HFFc6 (cell line): ENCODE data around the gene PRTFDC1. TPM values are rescaled to one million over a fixed set of nuclear protein-coding genes. Genes with fewer than 3 reads are reported as not detected.

Experiments
- DNase-seq: peaks from one replicate; pipeline ENCODE4 v3.0.0-alpha.2; 2018
- H3K27ac Mint-ChIP-seq: 2 replicates; pipeline ENCODE4 v1.8.0; 2020; ENCODE audit warnings: mild to moderate bottlenecking, mixed read lengths
- H3K27me3 Mint-ChIP-seq: 2 replicates; pipeline ENCODE4 v1.8.0; 2021; ENCODE audit warnings: mild to moderate bottlenecking, moderate library complexity, mixed read lengths; ENCODE audit not compliant: insufficient read depth
- H3K36me3 Mint-ChIP-seq: 2 replicates; pipeline ENCODE4 v1.8.0; 2021; ENCODE audit warnings: low read depth, mixed read lengths
- H3K4me1 Mint-ChIP-seq: 2 replicates; pipeline ENCODE4 v1.8.0; 2020; ENCODE audit warnings: low read depth, mixed read lengths
- H3K4me3 Mint-ChIP-seq: 2 replicates; pipeline ENCODE4 v1.8.0; 2020; ENCODE audit warnings: mild to moderate bottlenecking, moderate library complexity, mixed read lengths
- H3K9me3 Mint-ChIP-seq: 2 replicates; pipeline ENCODE4 v1.8.0; 2020; ENCODE audit warnings: mild to moderate bottlenecking, mixed read lengths
- CTCF ChIP-seq: fragments of 200-600 bp; sonication (generic); IDR thresholded peaks from 2 replicates; pipeline ENCODE4 v1.5.0; 2021; ENCODE audit warnings: antibody characterized with exemption, mild to moderate bottlenecking
- total RNA-seq, 6 experiments: library from RNA; stranded (reverse); fragmentation: NEBNext Ultra II Directional; extraction: Animal tissue kit (Norgen Biotek cat#: 25700); gene quantifications; 2 replicates in 1 of 6; 3 replicates in 5 of 6; pipeline ENCODE4 v1.2.3, GENCODE V29; 2021

The PRTFDC1 gene
- total RNA-seq, 6 experiments from 2014 or later, result 16.2 to 32.6 (median 29.0) TPM

DNA sequence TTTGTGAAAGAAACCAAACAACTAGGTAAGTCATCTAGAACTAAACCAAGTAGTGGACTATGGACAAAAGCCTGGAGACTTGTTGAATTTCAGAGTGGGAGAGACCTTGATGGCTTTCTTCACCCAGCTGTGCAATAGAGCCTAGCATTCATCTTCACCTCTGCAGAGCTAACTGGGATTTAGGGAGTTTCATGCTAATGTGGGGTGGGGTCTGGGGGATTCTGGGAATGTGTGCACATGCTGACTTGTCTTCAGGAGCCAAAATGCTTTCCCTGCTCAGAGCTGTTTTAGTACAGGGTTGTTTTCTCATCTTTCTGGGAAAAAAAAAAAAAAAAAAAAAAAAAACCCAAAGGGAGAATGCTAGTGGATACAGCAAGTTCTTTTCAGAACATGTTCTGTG, 147.4 kb downstream of the PRTFDC1 start:
- peaks cover 2% of the 10 kb centered on the region; the same call in 1 of the 2 replicates for H3K27me3 Mint-ChIP-seq
- H3K9me3 Mint-ChIP-seq, result no peaks in the 10 kb centered on the region
- no peaks in the 10 kb centered on the region for H3K36me3 Mint-ChIP-seq
- DNase-seq, result no peak
- no peak for TF ChIP-seq CTCF
- no peak overlapping the region for H3K27ac Mint-ChIP-seq
- no peaks in the 10 kb centered on the region; the same call in 1 of the 2 replicates for H3K4me1 Mint-ChIP-seq
- no peak overlapping the region for H3K4me3 Mint-ChIP-seq

- no peak overlapping the region for H3K4me3 Mint-ChIP-seq
- peaks cover 2% of the 10 kb centered on the region; the same call in 1 of the 2 replicates for H3K27me3 Mint-ChIP-seq
- H3K36me3 Mint-ChIP-seq, result no peaks in the 10 kb centered on the region
- TF ChIP-seq CTCF, result no peak
- no peak for DNase-seq
- H3K4me1 Mint-ChIP-seq, result no peaks in the 10 kb centered on the region; the same call in 1 of the 2 replicates
- H3K9me3 Mint-ChIP-seq, result no peaks in the 10 kb centered on the region
- no peak overlapping the region for H3K27ac Mint-ChIP-seq
These were observed 148.0 kb downstream of the PRTFDC1 start for GRCh38 chr10:24804392-24804791.

GRCh38 chr10:24802378-24802777, 150.0 kb downstream of the PRTFDC1 start:
- no peak for TF ChIP-seq CTCF
- Mint-ChIP-seq H3K27me3 (peaks cover 2% of the 10 kb centered on the region; the same call in 1 of the 2 replicates), H3K4me3 (no peak overlapping the region), H3K36me3 (no peaks in the 10 kb centered on the region), H3K4me1 (peaks cover 5% of the 10 kb centered on the region; the same call in 1 of the 2 replicates), H3K27ac (no peak overlapping the region), H3K9me3 (no peaks in the 10 kb centered on the region)
- no peak for DNase-seq

DNA sequence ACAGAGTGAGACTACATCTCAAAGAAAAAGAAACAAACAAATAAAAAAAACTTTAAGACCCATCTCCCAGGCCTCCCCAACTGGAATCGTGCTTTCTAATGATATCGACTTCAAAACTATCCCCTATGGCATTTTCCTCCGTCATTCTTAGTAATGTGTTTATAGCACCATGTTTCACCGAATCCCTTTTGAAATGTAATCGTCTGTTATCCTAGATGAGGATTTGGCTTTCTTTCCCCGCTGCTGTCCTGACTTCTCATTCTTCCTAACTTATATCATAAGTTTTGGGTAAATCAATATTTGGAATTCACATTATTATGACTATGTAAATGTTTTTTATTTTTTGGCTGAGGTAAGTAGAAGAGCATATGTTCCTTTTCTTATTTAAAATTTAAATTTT, 151.5 kb downstream of the PRTFDC1 start:
- Mint-ChIP-seq H3K9me3 (no peaks in the 10 kb centered on the region), H3K4me3 (no peak overlapping the region), H3K4me1 (peaks cover 5% of the 10 kb centered on the region; the same call in 1 of the 2 replicates), H3K27ac (no peak overlapping the region), H3K36me3 (no peaks in the 10 kb centered on the region), H3K27me3 (no peaks in the 10 kb centered on the region)
- no peak for DNase-seq
- TF ChIP-seq CTCF, result no peak

Other genes with a start within 250 kb of the PRTFDC1 start
- 10 to 100 TPM; 71.4 to 94.1 (median 82.1) TPM for gene ARHGAP21, start 228.7 kb downstream of the PRTFDC1 start, total RNA-seq
- gene ENKUR, start 63.6 kb upstream of the PRTFDC1 start, total RNA-seq, result under 1 TPM in 5 of 6 experiments, not detected in 1; 0.14 to 0.33 (median 0.23) TPM
- gene THNSL1, start 64.0 kb upstream of the PRTFDC1 start, total RNA-seq, result 1 to 10 TPM; 2.8 to 4.4 (median 3.6) TPM
- gene GPR158, start 222.4 kb upstream of the PRTFDC1 start, total RNA-seq, result not detected